Naive thymus-derived CD4-positive, alpha-beta T cell (primary cell): Measurements from ENCODE around the gene FCRLB. TPM values are rescaled to one million over a fixed set of nuclear protein-coding genes. Genes with fewer than 3 reads are reported as not detected.

ENCODE experiments used
- ATAC-seq: fragments of 150-1000 bp; cut with Tn5 transposase; 2 replicates; pipeline ENCODE4 v1.10.0; 2021; ENCODE audit warnings: mild to moderate bottlenecking, moderate library complexity
- CTCF ChIA-PET: fragments of 350-600 bp; sonication (Branson Sonifier 250); formaldehyde crosslinking; loops from one replicate; lab custom pipeline; 2021; ENCODE audit warnings: antibody characterized with exemption; lab: Charles Lee
- POLR2A ChIA-PET: fragments of 350-600 bp; sonication (Branson Sonifier 250); formaldehyde crosslinking; loops from one replicate; lab custom pipeline; 2021; ENCODE audit warnings: antibody characterized with exemption, inconsistent platforms; lab: Charles Lee
- DNase-seq, 9 donors: peaks; one replicate each; pipeline versions ENCODE4 v3.0.0 to v3.0.0-alpha.2; 2020 to 2022; ENCODE audit warnings: mixed read lengths in 1 of 9
- H3K27ac ChIP-seq: one replicate; pipeline ENCODE4 v1.7.0; 2013; ENCODE audit warnings: mild to moderate bottlenecking, low read depth, low read length, moderate library complexity
- H3K27me3 ChIP-seq, 2 donors: one replicate each; pipeline ENCODE4 v1.7.0; 2013; ENCODE audit warnings: low read length in 2 of 2, mild to moderate bottlenecking in 2 of 2, moderate library complexity in 2 of 2; ENCODE audit not compliant: control insufficient read depth in 2 of 2, insufficient read depth in 2 of 2
- H3K36me3 ChIP-seq, 3 experiments: 1 replicate in 2 of 3; 2 replicates in 1 of 3; pipeline ENCODE4 v1.7.0; 2013; ENCODE audit warnings: low read length in 3 of 3, mild to moderate bottlenecking in 3 of 3, moderate library complexity in 1 of 3; ENCODE audit not compliant: insufficient read depth in 3 of 3, control insufficient read depth in 2 of 3
- H3K4me1 ChIP-seq, 2 donors: one replicate each; pipeline ENCODE4 v1.7.0; 2013; ENCODE audit warnings: low read length in 2 of 2, mild to moderate bottlenecking in 2 of 2, moderate library complexity in 1 of 2; ENCODE audit not compliant: control insufficient read depth in 2 of 2, insufficient read depth in 2 of 2
- H3K4me3 ChIP-seq: 2 replicates; pipeline ENCODE4 v1.7.0; 2013; ENCODE audit warnings: mild to moderate bottlenecking, low read length
- H3K9me3 ChIP-seq, 3 experiments: 1 replicate in 2 of 3; 2 replicates in 1 of 3; pipeline ENCODE4 v1.7.0; 2013; ENCODE audit warnings: low read length in 3 of 3; ENCODE audit not compliant: control insufficient read depth in 2 of 3
- H3K27ac Mint-ChIP-seq, 9 donors: one replicate each; pipeline ENCODE4 v1.8.0; 2020 to 2022; ENCODE audit warnings: mixed read lengths in 9 of 9, mild to moderate bottlenecking in 8 of 9, moderate library complexity in 5 of 9, inconsistent platforms in 2 of 9
- H3K27me3 Mint-ChIP-seq, 5 donors: one replicate each; pipeline ENCODE4 v1.8.0; 2021 to 2022; ENCODE audit warnings: mixed read lengths in 5 of 5, mild to moderate bottlenecking in 1 of 5
- H3K36me3 Mint-ChIP-seq, 5 donors: one replicate each; pipeline ENCODE4 v1.8.0; 2020 to 2022; ENCODE audit warnings: mixed read lengths in 5 of 5, mild to moderate bottlenecking in 3 of 5, inconsistent platforms in 1 of 5
- H3K4me1 Mint-ChIP-seq, 7 donors: one replicate each; pipeline ENCODE4 v1.8.0; 2020 to 2022; ENCODE audit warnings: mixed read lengths in 7 of 7, mild to moderate bottlenecking in 3 of 7, inconsistent platforms in 1 of 7
- H3K4me3 Mint-ChIP-seq, 10 donors: one replicate each; pipeline ENCODE4 v1.8.0; 2020 to 2022; ENCODE audit warnings: mild to moderate bottlenecking in 10 of 10, mixed read lengths in 10 of 10, moderate library complexity in 6 of 10, inconsistent platforms in 2 of 10
- H3K9me3 Mint-ChIP-seq, 11 donors: one replicate each; pipeline ENCODE4 v1.8.0; 2020 to 2022; ENCODE audit warnings: mixed read lengths in 11 of 11, mild to moderate bottlenecking in 4 of 11, inconsistent platforms in 1 of 11, moderate library complexity in 1 of 11
- intact Hi-C, 2 donors: fragments of 100-400 bp; cut with micrococcal nuclease; formaldehyde crosslinking; loops; one replicate each; pipeline ENCODE4 v1.15.1; 2023
- polyA plus RNA-seq, 2 donors: library from polyadenylated mRNA; unstranded; fragments of 300-500 nt; fragmentation: Illumina TruSeq; gene quantifications; one replicate each; pipeline ENCODE4 v1.2.3, GENCODE V29; 2021
- total RNA-seq, 6 experiments: library from RNA in 5 of 6; stranded (reverse) in 5 of 6; gene quantifications; 1 replicate in 5 of 6; 2 replicates in 1 of 6; pipeline ENCODE4 v1.2.3 and lab custom pipeline; 2021 to 2026

The FCRLB gene
- total and polyA plus RNA-seq, 7 experiments from 2014 or later, result 0.34 to 1.8 (median 0.79) TPM

GRCh38 chr1:161743231-161743630, 21.9 kb downstream of the FCRLB start:
- Histone ChIP-seq H3K4me3 (no peak overlapping the region), H3K36me3 (no peaks in the 10 kb centered on the region), H3K9me3 (no peaks in the 10 kb centered on the region), H3K27me3 (no peaks in the 10 kb centered on the region), H3K4me1 (peaks cover 4 to 25% of the 10 kb centered on the region in 2 donors), H3K27ac (no peak overlapping the region)
- intact Hi-C loops, result loop anchor here in 1 of 2 donors (5.0 kb wide), 1 partner anchor 516 kb away; the partner anchor contains the start of gene TOMM40L
- Mint-ChIP-seq H3K4me1 (peaks cover 3 to 58% (median 28%) of the 10 kb centered on the region in 7 donors), H3K9me3 (no peaks in the 10 kb centered on the region), H3K36me3 (peaks cover 0 to 3% (median 0%) of the 10 kb centered on the region in 5 donors), H3K27ac (no peak overlapping the region), H3K4me3 (no peak overlapping the region), H3K27me3 (peaks cover 0 to 32% (median 5%) of the 10 kb centered on the region in 5 donors)
- ATAC-seq (no peak), DNase-seq (no peak)
- ChIA-PET CTCF (interaction anchor here (1.3 to 3.6 kb wide), 3 partner anchors 95 to 258 kb away, joined by 4 to 18 read pairs (median 4); no protein-coding TSS in a partner anchor), POLR2A (interaction anchor here (1.3 kb wide), 1 partner anchor 17 kb away, joined by 4 read pairs; no protein-coding TSS in a partner anchor)

- Histone ChIP-seq H3K36me3 (peaks cover 0 to 18% (median 3%) of the 10 kb centered on the region in 3 experiments), H3K9me3 (no peaks in the 10 kb centered on the region), H3K27ac (no peak overlapping the region), H3K27me3 (no peaks in the 10 kb centered on the region), H3K4me1 (peaks cover 10 to 12% of the 10 kb centered on the region in 2 donors), H3K4me3 (no peak overlapping the region)
- ChIA-PET POLR2A (interaction anchor here (0.5 to 3.6 kb wide), 2 partner anchors 21 to 168 kb away, joined by 3 to 36 read pairs; no protein-coding TSS in a partner anchor), CTCF (interaction anchor here (1.2 to 1.8 kb wide), 4 partner anchors 10 to 264 kb away, joined by 3 to 5 read pairs (median 4); no protein-coding TSS in a partner anchor)
- Mint-ChIP-seq H3K4me1 (peaks cover 24 to 49% (median 35%) of the 10 kb centered on the region in 7 donors), H3K4me3 (peak overlapping the region in 5 of 10 donors; percentile 29 to 99 (median 48)), H3K27me3 (peaks cover 0 to 28% (median 5%) of the 10 kb centered on the region in 5 donors), H3K9me3 (no peaks in the 10 kb centered on the region), H3K27ac (peak overlapping the region in 2 of 9 donors; percentile 46 to 90), H3K36me3 (peaks cover 0 to 11% (median 0%) of the 10 kb centered on the region in 5 donors)
- no peak for DNase-seq
- ATAC-seq, result no peak
- intact Hi-C loops, result no loop called here
These were observed 26.5 kb downstream of the FCRLB start for GRCh38 chr1:161747801-161748200.

- intact Hi-C loops, result loop anchor here (1.0 kb wide), 4 partner anchors 17 to 349 kb away; partner anchors contain the start of gene ATF6 (in 2 of the 2)
- ChIA-PET POLR2A (interaction anchor here (0.6 to 3.6 kb wide), 14 partner anchors 9 to 1406 kb away, joined by 3 to 36 read pairs (median 5); partner anchors contain the start of genes HSPA6 and NCSTN), CTCF (interaction anchor here (0.5 to 1.4 kb wide), 5 partner anchors 9 to 293 kb away, joined by 3 to 8 read pairs (median 3); no protein-coding TSS in a partner anchor)
- DNase-seq (peak; percentile 69 to 86 (median 83)), ATAC-seq (peak; percentile 99)
- peaks cover 0 to 24% (median 5%) of the 10 kb centered on the region in 5 donors for H3K27me3 Mint-ChIP-seq
- Histone ChIP-seq H3K4me3 (peak within 1 kb of the TSS; percentile 86), H3K9me3 (no peaks in the 10 kb centered on the region), H3K36me3 (peaks cover 4 to 34% (median 10%) of the 10 kb centered on the region in 3 experiments), H3K27ac (peak within 1 kb of the TSS; percentile 74), H3K27me3 (no peaks in the 10 kb centered on the region), H3K4me1 (peaks cover 10 to 12% of the 10 kb centered on the region in 2 donors)
- peaks cover 3 to 26% (median 10%) of the 10 kb centered on the region in 5 donors for H3K36me3 Mint-ChIP-seq
- peak within 1 kb of the TSS; percentile 96 to 100 (median 99) for H3K4me3 Mint-ChIP-seq
- H3K9me3 Mint-ChIP-seq, result peaks cover 0 to 8% (median 0%) of the 10 kb centered on the region in 11 donors
- H3K4me1 Mint-ChIP-seq, result peaks cover 32 to 50% (median 43%) of the 10 kb centered on the region in 7 donors
- H3K27ac Mint-ChIP-seq, result peak within 1 kb of the TSS; percentile 83 to 99 (median 96)
These were observed 28.4 kb downstream of the FCRLB start, which contains the start of gene DUSP12 for GRCh38 chr1:161749509-161750407. TSS of gene DUSP12 (plus strand) at chr1:161749786. CDS start at chr1:161749802, 16 bp downstream.

- Mint-ChIP-seq H3K4me1 (peaks cover 24 to 43% (median 34%) of the 10 kb centered on the region in 7 donors), H3K36me3 (peaks cover 0 to 4% (median 2%) of the 10 kb centered on the region in 5 donors), H3K27ac (peak overlapping the region; percentile 4 to 92 (median 68)), H3K4me3 (peak overlapping the region; percentile 44 to 83 (median 70)), H3K9me3 (no peaks in the 10 kb centered on the region), H3K27me3 (no peaks in the 10 kb centered on the region)
- ATAC-seq, result peak; percentile 76
- Histone ChIP-seq H3K27me3 (no peaks in the 10 kb centered on the region), H3K36me3 (peaks cover 0 to 8% (median 0%) of the 10 kb centered on the region in 3 experiments), H3K27ac (no peak overlapping the region), H3K4me3 (no peak overlapping the region), H3K4me1 (peaks cover 12 to 19% of the 10 kb centered on the region in 2 donors), H3K9me3 (no peaks in the 10 kb centered on the region)
- ChIA-PET CTCF (interaction anchor here (0.7 to 3.8 kb wide), 6 partner anchors 9 to 277 kb away, joined by 3 to 38 read pairs (median 4); no protein-coding TSS in a partner anchor), POLR2A (interaction anchor here (1.5 kb wide), 1 partner anchor 14 kb away, joined by 7 read pairs; the partner anchor contains the start of gene DUSP12)
- intact Hi-C loops, result loop anchor here (1.0 to 10.0 kb wide), 3 partner anchors 24 to 1839 kb away; partner anchors contain the start of gene TAGLN2 (in 1 of the 2)
- peak in 7 of 9 donors; percentile 44 to 62 (median 58) for DNase-seq
These were observed 42.3 kb downstream of the FCRLB start for GRCh38 chr1:161763522-161764098.

GRCh38 chr1:161766102-161766981, 45.0 kb downstream of the FCRLB start, which contains the start of gene ATF6:
TSS of gene ATF6 (plus strand) at chr1:161766320. CDS start at chr1:161766361, 41 bp downstream.
- peak; percentile 55 to 84 (median 77) for DNase-seq
- peak within 1 kb of the TSS; percentile 100 for H3K4me3 ChIP-seq
- peaks cover 0 to 7% (median 0%) of the 10 kb centered on the region in 3 experiments for H3K36me3 ChIP-seq
- Mint-ChIP-seq H3K36me3 (peaks cover 0 to 2% (median 0%) of the 10 kb centered on the region in 5 donors), H3K9me3 (no peaks in the 10 kb centered on the region), H3K4me1 (peaks cover 24 to 53% (median 43%) of the 10 kb centered on the region in 7 donors), H3K27me3 (no peaks in the 10 kb centered on the region), H3K4me3 (peak within 1 kb of the TSS; percentile 96 to 100 (median 99)), H3K27ac (peak within 1 kb of the TSS; percentile 96 to 99 (median 98))
- intact Hi-C loops, result loop anchor here (1.0 to 10.0 kb wide), 6 partner anchors 17 to 1842 kb away; partner anchors contain the start of genes DUSP12 (in 2 of the 2), TAGLN2 (in 1 of the 2), UAP1 (in 1 of the 2) and UHMK1 (in 1 of the 2)
- H3K9me3 ChIP-seq, result no peaks in the 10 kb centered on the region
- no peaks in the 10 kb centered on the region for H3K27me3 ChIP-seq
- ChIA-PET POLR2A (interaction anchor here (0.7 to 1.5 kb wide), 3 partner anchors 10 to 1481 kb away, joined by 3 to 10 read pairs (median 4); partner anchors contain the start of genes DUSP12 and PEX19), CTCF (no interaction called here)
- peak within 1 kb of the TSS; percentile 93 for H3K27ac ChIP-seq
- ATAC-seq, result peak; percentile 88
- peaks cover 21 to 26% of the 10 kb centered on the region in 2 donors for H3K4me1 ChIP-seq
